Adrenal gland (tissue), 12 donors: ENCODE measurements around the gene ZBP1. TPM values are rescaled to one million over a fixed set of nuclear protein-coding genes. Genes with fewer than 3 reads are reported as not detected.

Experiments
- DNase-seq, 7 donors: peaks; one replicate each; pipeline ENCODE4 v3.0.0-alpha.2; 2019 to 2020
- H3K27ac ChIP-seq, 5 donors: fragments of 200-600 bp; sonication (generic) in 4 of 5; 1 replicate in 3 of 5; 2 replicates in 2 of 5; pipeline versions ENCODE4 v1.5.1 to v1.8.0; 2016 to 2020; ENCODE audit warnings: mild to moderate bottlenecking in 1 of 5
- H3K27me3 ChIP-seq: fragments of 200-600 bp; 2 replicates; pipeline ENCODE4 v1.8.0; 2021
- H3K36me3 ChIP-seq, 2 donors: fragments of 200-600 bp; replicated peaks in 1 of 2; 1 replicate in 1 of 2; 2 replicates in 1 of 2; pipeline versions ENCODE4 v1.5.1 to v1.8.0; 2018 to 2022
- H3K4me1 ChIP-seq, 2 donors: fragments of 200-600 bp; replicated peaks in 1 of 2; 1 replicate in 1 of 2; 2 replicates in 1 of 2; pipeline versions ENCODE4 v1.5.1 to v1.8.0; 2018 to 2021
- H3K4me3 ChIP-seq, 4 donors: fragments of 200-600 bp; sonication (generic) in 3 of 4; one replicate each; pipeline ENCODE4 v1.5.1; 2016 to 2018
- H3K9me3 ChIP-seq, 3 donors: fragments of 200-600 bp; sonication (generic) in 1 of 3; replicated peaks in 1 of 3; 1 replicate in 2 of 3; 2 replicates in 1 of 3; pipeline versions ENCODE4 v1.5.1 to v1.8.0; 2016 to 2021
- CTCF ChIP-seq, 6 experiments: fragments of 450-650 bp in 4 of 6; fragments of 200-600 bp in 2 of 6; sonication (generic) in 1 of 6; IDR thresholded peaks; 1 replicate in 5 of 6; 2 replicates in 1 of 6; pipeline versions ENCODE4 v1.5.1 to v1.8.0; 2016 to 2021; ENCODE audit warnings: antibody characterized with exemption in 6 of 6, mild to moderate bottlenecking in 2 of 6, moderate library complexity in 1 of 6
- POLR2A ChIP-seq, 2 donors: fragments of 450-650 bp; IDR thresholded peaks; one replicate each; pipeline ENCODE4 v1.6.1; 2017; ENCODE audit warnings: antibody characterized with exemption in 2 of 2, mild to moderate bottlenecking in 2 of 2, moderate library complexity in 1 of 2
- WGBS, 4 donors: extraction: QIAGEN DNeasy Blood & Tissue Kit in 2 of 4; methylation state at CpG; one replicate each; pipeline versions ENCODE4 v1.1.5 to v1.1.7; 2013 to 2017; 5-methylcytosine and 5-hydroxymethylcytosine counted together
- intact Hi-C, 2 donors: fragments of 100-400 bp; cut with DNase I; formaldehyde crosslinking; loops; one replicate each; pipeline versions ENCODE4 v1.14.1 to v1.15.0; 2022 to 2023
- polyA plus RNA-seq, 3 donors: library from polyadenylated mRNA; stranded (reverse); fragments of 200-250 nt in 2 of 3; fragments of 350-450 nt in 1 of 3; fragmentation: Illumina TruSeq in 1 of 3; extraction: RNeasy Lipid Tissue Mini Kit (QIAGEN cat#74804) in 1 of 3; gene quantifications; one replicate each; pipeline ENCODE4 v1.2.3, GENCODE V29; 2013 to 2014
- total RNA-seq, 9 donors: library from RNA; depleted of rRNA in 4 of 9; stranded (reverse); fragments of >200 nt in 4 of 9; fragments of 120-200 nt in 1 of 9; fragmentation: NEBNext Ultra II Directional in 1 of 9; extraction: Animal tissue kit (Norgen Biotek cat#: 25700) in 1 of 9; gene quantifications; one replicate each; pipeline versions ENCODE4 v1.1.0 to v1.2.4, GENCODE V29; 2013 to 2023
- donor health status: healthy with polysubstance abuse.
- donor health status: Bipolar disorder and iron deficiency.
- donor health status: DM: yes; HTN: yes; CAD: no.
- donor health status: DM: no; HTN: no; CAD: no.
- donor health status: DM: no; HTN: no; CAD: no.
- donor health status: DM: yes; HTN: yes; CAD: no.

ZBP1 gene
- total and polyA plus RNA-seq, 12 donors: 0.14 to 2.9 (median 0.68) TPM; not detected in 3

- Histone ChIP-seq H3K36me3 (no peaks in the 10 kb centered on the region), H3K4me1 (peaks cover 0 to 4% of the 10 kb centered on the region in 2 donors), H3K27me3 (peaks cover 11% of the 10 kb centered on the region), H3K9me3 (no peaks in the 10 kb centered on the region), H3K4me3 (no peak overlapping the region), H3K27ac (peak overlapping the region in 1 of 5 donors; percentile 53)
- TF ChIP-seq POLR2A (IDR thresholded peaks at IDR 0.05): no peak
- TF ChIP-seq CTCF (IDR thresholded peaks at IDR 0.05): no peak
- intact Hi-C loops: no loop called here
- WGBS, 4 donors: 70 to 72% (median 71%) methylated on average over 6 to 14 of the region's 14 CpGs
- DNase-seq: peak in 3 of 7 donors; percentile 12 to 38 (median 15)
Measured at GRCh38 chr20:57581202-57582028, 38.8 kb downstream of the ZBP1 start.

GRCh38 chr20:57580478-57581201 is 39.6 kb downstream of the ZBP1 start:
- Histone ChIP-seq H3K36me3 (no peaks in the 10 kb centered on the region), H3K9me3 (no peaks in the 10 kb centered on the region), H3K4me1 (peaks cover 0 to 4% of the 10 kb centered on the region in 2 donors), H3K27me3 (peaks cover 11% of the 10 kb centered on the region), H3K4me3 (no peak overlapping the region), H3K27ac (no peak overlapping the region)
- no peak for TF ChIP-seq POLR2A (IDR thresholded peaks at IDR 0.05)
- no peak for TF ChIP-seq CTCF (IDR thresholded peaks at IDR 0.05)
- 79 to 84% (median 82%) methylated on average over 9 to 13 of the region's 13 CpGs for WGBS, 4 donors
- intact Hi-C loops: no loop called here
- no peak for DNase-seq

- H3K9me3 ChIP-seq: no peaks in the 10 kb centered on the region
- no peak overlapping the region for H3K4me3 ChIP-seq
- peaks cover 11% of the 10 kb centered on the region for H3K27me3 ChIP-seq
- TF ChIP-seq CTCF (IDR thresholded peaks at IDR 0.05) (no peak), POLR2A (IDR thresholded peaks at IDR 0.05) (no peak)
- DNase-seq: peak in 2 of 7 donors; percentile 14 to 61
- intact Hi-C loops: no loop called here
- no peak overlapping the region for H3K27ac ChIP-seq
- H3K36me3 ChIP-seq: no peaks in the 10 kb centered on the region
- H3K4me1 ChIP-seq: peaks cover 0 to 4% of the 10 kb centered on the region in 2 donors
- WGBS, 4 donors: 12 to 18% (median 14%) methylated on average over 17 to 21 of the region's 21 CpGs
Measured at GRCh38 chr20:57579898-57580447, 40.3 kb downstream of the ZBP1 start.

- TF ChIP-seq CTCF (IDR thresholded peaks at IDR 0.05): no peak
- no peak for TF ChIP-seq POLR2A (IDR thresholded peaks at IDR 0.05)
- WGBS, 4 donors: 29 to 56% (median 54%) methylated on average over 7 to 11 of the region's 11 CpGs
- Histone ChIP-seq H3K4me3 (no peak overlapping the region), H3K9me3 (no peaks in the 10 kb centered on the region), H3K27me3 (peaks cover 11% of the 10 kb centered on the region), H3K4me1 (peaks cover 0 to 4% of the 10 kb centered on the region in 2 donors), H3K36me3 (no peaks in the 10 kb centered on the region), H3K27ac (no peak overlapping the region)
- DNase-seq: no peak
- intact Hi-C loops: no loop called here
Measured at GRCh38 chr20:57579331-57579897, 40.8 kb downstream of the ZBP1 start.
